IMR-90 (cell line): ENCODE measurements around the gene MTX3. TPM values are rescaled to one million over a fixed set of nuclear protein-coding genes. Genes with fewer than 3 reads are reported as not detected.

ENCODE experiments used
- ATAC-seq: fragments of 200-7000 bp; cut with Tn5 transposase; 2 replicates; pipeline ENCODE4 v1.9.1; 2020; ENCODE audit warnings: low read depth, mild to moderate bottlenecking, moderate library complexity
- BruUV-seq: library from RNA; stranded (reverse); fragments of 400-500 nt; replicated peaks from 2 replicates; lab custom pipeline; 2021; lab: Mats Ljungman, UMichigan
- CTCF ChIA-PET: fragments of 300-600 bp; formaldehyde crosslinking; extraction: SDS; loops from one replicate; lab custom pipeline; 2021; ENCODE audit warnings: antibody characterized with exemption; lab: Yijun Ruan, JAX
- POLR2A ChIA-PET: fragments of 300-600 bp; sonication (Branson Sonifier 250); formaldehyde crosslinking; loops from one replicate; lab custom pipeline; 2022; ENCODE audit warnings: antibody characterized with exemption; ENCODE audit not compliant: unreplicated experiment; lab: Charles Lee
- DNase-seq: peaks from one replicate; pipeline ENCODE4 v3.0.0; 2013
- H2AFZ ChIP-seq: replicated peaks from 2 replicates; pipeline ENCODE3; 2013; ENCODE audit warnings: low read length, mild to moderate bottlenecking; ENCODE audit not compliant: poor library complexity
- H2AK5ac ChIP-seq: 2 replicates; pipeline ENCODE4 v1.6.1; 2013; ENCODE audit warnings: low read depth, low read length, inconsistent platforms
- H2AK9ac ChIP-seq: replicated peaks from 2 replicates; pipeline ENCODE3; 2013; ENCODE audit warnings: mild to moderate bottlenecking, low read depth, low read length, moderate library complexity; ENCODE audit not compliant: poor library complexity
- H2BK120ac ChIP-seq: 2 replicates; pipeline ENCODE4 v1.6.1; 2013; ENCODE audit warnings: low read depth, low read length, inconsistent platforms
- H2BK15ac ChIP-seq: 3 replicates; pipeline ENCODE4 v1.6.1; 2013; ENCODE audit warnings: low read depth, low read length, inconsistent platforms
- H2BK20ac ChIP-seq: 2 replicates; pipeline ENCODE4 v1.6.1; 2013; ENCODE audit warnings: low read depth, mild to moderate bottlenecking, inconsistent platforms, low read length, moderate library complexity
- H2BK5ac ChIP-seq: 2 replicates; pipeline ENCODE4 v1.6.1; 2013; ENCODE audit warnings: mild to moderate bottlenecking, low read depth, low read length, inconsistent platforms; ENCODE audit not compliant: poor library complexity, severe bottlenecking
- H3K14ac ChIP-seq: replicated peaks from 2 replicates; pipeline ENCODE4 v1.6.1; 2013; ENCODE audit warnings: low read depth, low read length, inconsistent platforms
- H3K18ac ChIP-seq: 2 replicates; pipeline ENCODE4 v1.6.1; 2013; ENCODE audit warnings: low read depth, low read length, control low read depth
- H3K23ac ChIP-seq: 2 replicates; pipeline ENCODE4 v1.6.1; 2013; ENCODE audit warnings: low read depth, low read length, inconsistent platforms
- H3K27ac ChIP-seq: 2 replicates; pipeline ENCODE4 v1.5.1; 2013; ENCODE audit warnings: mild to moderate bottlenecking, control low read depth, low read length; ENCODE audit not compliant: insufficient read depth
- H3K27me3 ChIP-seq: 2 replicates; pipeline ENCODE4 v1.6.1; 2013; ENCODE audit warnings: low read length; ENCODE audit not compliant: control insufficient read depth, insufficient read depth
- H3K36me3 ChIP-seq: 2 replicates; pipeline ENCODE4 v1.6.1; 2013; ENCODE audit warnings: low read length, mixed read lengths; ENCODE audit not compliant: control insufficient read depth, insufficient read depth
- H3K4ac ChIP-seq: 2 replicates; pipeline ENCODE4 v1.6.1; 2013; ENCODE audit warnings: low read depth, low read length, inconsistent platforms
- H3K4me1 ChIP-seq: 2 replicates; pipeline ENCODE4 v1.6.1; 2013; ENCODE audit warnings: low read length, mixed read lengths; ENCODE audit not compliant: control insufficient read depth, insufficient read depth
- H3K4me2 ChIP-seq: 2 replicates; pipeline ENCODE4 v1.6.1; 2013; ENCODE audit warnings: low read depth, mild to moderate bottlenecking, control low read depth, low read length, moderate library complexity
- H3K4me3 ChIP-seq: 2 replicates; pipeline ENCODE4 v1.5.1; 2013; ENCODE audit warnings: low read depth, mild to moderate bottlenecking, control low read depth, low read length, moderate library complexity; ENCODE audit not compliant: insufficient read depth
- H3K56ac ChIP-seq: 2 replicates; pipeline ENCODE4 v1.6.1; 2013; ENCODE audit warnings: low read length, inconsistent platforms; ENCODE audit not compliant: insufficient read depth; ENCODE audit errors: extremely low read depth
- H3K79me1 ChIP-seq, 2 experiments: 2 replicates each; pipeline ENCODE4 v1.6.1; 2013; ENCODE audit warnings: low read length in 2 of 2, inconsistent platforms in 1 of 2, low read depth in 1 of 2
- H3K9ac ChIP-seq: 2 replicates; pipeline ENCODE4 v1.6.1; 2013; ENCODE audit warnings: low read depth, low read length, control low read depth
- H3K9me1 ChIP-seq: 2 replicates; pipeline ENCODE4 v1.6.1; 2013; ENCODE audit warnings: low read length, inconsistent platforms; ENCODE audit not compliant: insufficient read depth
- H3K9me3 ChIP-seq: 2 replicates; pipeline ENCODE4 v1.6.1; 2013; ENCODE audit warnings: low read length; ENCODE audit not compliant: control insufficient read depth, insufficient read depth
- H4K20me1 ChIP-seq: 2 replicates; pipeline ENCODE4 v1.6.1; 2013; ENCODE audit warnings: low read length, inconsistent platforms; ENCODE audit not compliant: insufficient read depth
- H4K5ac ChIP-seq: 2 replicates; pipeline ENCODE4 v1.6.1; 2013; ENCODE audit warnings: mild to moderate bottlenecking, low read depth, low read length, control low read depth
- H4K8ac ChIP-seq, 2 experiments: 2 replicates each; pipeline ENCODE4 v1.6.1; 2013; ENCODE audit warnings: low read depth in 2 of 2, low read length in 2 of 2, control low read depth in 1 of 2, inconsistent platforms in 1 of 2
- H4K91ac ChIP-seq: 2 replicates; pipeline ENCODE4 v1.6.1; 2013; ENCODE audit warnings: low read depth, low read length, inconsistent platforms; ENCODE audit not compliant: insufficient read depth
- BHLHE40 ChIP-seq: fragments of 150-350 bp; IDR thresholded peaks from 2 replicates; pipeline ENCODE4 v1.6.1; 2016; ENCODE audit warnings: mild to moderate bottlenecking, low read depth, low read length
- CEBPB ChIP-seq: IDR thresholded peaks from 2 replicates; pipeline ENCODE4 v1.6.1; 2012; ENCODE audit warnings: low read depth, low read length, improper control_type of control experiment
- CHD1 ChIP-seq: IDR thresholded peaks from 2 replicates; pipeline ENCODE4 v1.6.1; 2012; ENCODE audit warnings: low read depth, low read length, improper control_type of control experiment
- FOS ChIP-seq: fragments of 150-350 bp; IDR thresholded peaks from 2 replicates; pipeline ENCODE4 v1.6.1; 2016; ENCODE audit warnings: low read depth, low read length
- MAFK ChIP-seq: IDR thresholded peaks from 2 replicates; pipeline ENCODE4 v1.6.1; 2012; ENCODE audit warnings: low read depth, low read length, improper control_type of control experiment
- MAZ ChIP-seq: IDR thresholded peaks from 2 replicates; pipeline ENCODE4 v1.6.1; 2012; ENCODE audit warnings: low read depth, mild to moderate bottlenecking, low read length, improper control_type of control experiment, moderate library complexity, borderline replicate concordance
- MXI1 ChIP-seq: IDR thresholded peaks from 2 replicates; pipeline ENCODE4 v1.6.1; 2012; ENCODE audit warnings: low read depth, mild to moderate bottlenecking, low read length, moderate library complexity, borderline replicate concordance
- NFE2L2 ChIP-seq: fragments of 150-350 bp; IDR thresholded peaks from 2 replicates; pipeline ENCODE4 v1.6.1; 2016; ENCODE audit warnings: low read depth, mild to moderate bottlenecking, low read length
- POLR2A ChIP-seq: IDR thresholded peaks from 2 replicates; pipeline ENCODE4 v1.6.1; 2012; ENCODE audit warnings: mild to moderate bottlenecking, low read depth, low read length
- RAD21 ChIP-seq: IDR thresholded peaks from 2 replicates; pipeline ENCODE4 v1.6.1; 2012; ENCODE audit warnings: low read length, improper control_type of control experiment
- RCOR1 ChIP-seq: IDR thresholded peaks from 2 replicates; pipeline ENCODE4 v1.6.1; 2012; ENCODE audit warnings: mild to moderate bottlenecking, low read length, improper control_type of control experiment; ENCODE audit not compliant: insufficient replicate concordance
- SMC3 ChIP-seq: fragments of 150-350 bp; IDR thresholded peaks from 2 replicates; pipeline ENCODE4 v1.6.1; 2016; ENCODE audit warnings: low read depth, mild to moderate bottlenecking, antibody characterized with exemption, low read length, moderate library complexity
- WGBS, 2 experiments: methylation state at CpG; one replicate each; pipeline versions ENCODE4 v1.1.5 to v1.1.7; 2013; ENCODE audit warnings: missing lambda C conversion rate in 2 of 2; ENCODE audit not compliant: insufficient read length in 1 of 2; ENCODE audit errors: extremely low coverage in 2 of 2; 5-methylcytosine and 5-hydroxymethylcytosine counted together
- dilution Hi-C: fragments of 300-500 bp; cut with HindIII; formaldehyde crosslinking; loops from one replicate; pipeline ENCODE4 v1.14.3; 2018; ENCODE audit warnings: low sequenced_read_pairs; ENCODE audit not compliant: unreplicated experiment
- in situ Hi-C: fragments of 300-500 bp; cut with MboI; formaldehyde crosslinking; loops from 3 replicates; pipeline ENCODE4 v1.14.3; 2019; ENCODE audit warnings: low sequenced_read_pairs, inconsistent platforms, mixed read lengths
- intact Hi-C: fragments of 100-400 bp; cut with micrococcal nuclease; formaldehyde crosslinking; loops from 2 replicates; pipeline ENCODE4 v1.10.0; 2022
- polyA plus RNA-seq, 3 experiments: library from polyadenylated mRNA; depleted of rRNA; stranded (reverse); fragments of >200 nt; gene quantifications; 2 replicates each; pipeline ENCODE4 v1.2.3, GENCODE V29; 2012; ENCODE audit warnings: low replicate concordance in 1 of 3
- total RNA-seq: library from RNA; depleted of rRNA; stranded (reverse); fragments of >200 nt; gene quantifications from 2 replicates; pipeline ENCODE4 v1.2.3, GENCODE V29; 2012
- TF ChIP-seq, protein P1 (sequence below): fragments of 150-350 bp; IDR thresholded peaks from 2 replicates; pipeline ENCODE4 v1.6.1; 2017; ENCODE audit warnings: mild to moderate bottlenecking, antibody characterized with exemption, low read length, low read depth
- TF ChIP-seq, protein P2 (sequence below): conservative IDR thresholded peaks from 2 replicates; pipeline ENCODE4 v1.5.1; 2012; ENCODE audit warnings: mild to moderate bottlenecking, low read depth, low read length, improper control_type of control experiment

The MTX3 gene
- total and polyA plus RNA-seq, 2 of the 4 experiments (the other 2 are of a cell fraction) = 6.6 to 12.7 TPM

- Histone ChIP-seq H3K27me3 (peaks cover 13% of the 10 kb centered on the region), H3K4ac (no peak overlapping the region), H4K20me1 (no peaks in the 10 kb centered on the region), H3K9ac (no peak overlapping the region), H3K18ac (no peak overlapping the region), H2BK5ac (no peak overlapping the region), H3K9me1 (no peaks in the 10 kb centered on the region), H4K91ac (no peak overlapping the region), H2AK5ac (no peak overlapping the region), H2BK120ac (no peak overlapping the region), H3K23ac (no peak overlapping the region), H2BK20ac (no peak overlapping the region), H3K36me3 (no peaks in the 10 kb centered on the region), H3K4me3 (no peak overlapping the region), H3K4me2 (no peak overlapping the region), H3K14ac (no peak overlapping the region), H2AFZ (peak overlapping the region; percentile 3), H3K4me1 (no peaks in the 10 kb centered on the region), H3K9me3 (no peaks in the 10 kb centered on the region), H4K5ac (no peak overlapping the region), H3K27ac (no peak overlapping the region), H4K8ac (no peak overlapping the region), H3K56ac (no peak overlapping the region), H2AK9ac (no peak overlapping the region), H3K79me1 (no peaks in the 10 kb centered on the region), H2BK15ac (no peak overlapping the region)
- DNase-seq = no peak
- BruUV-seq = no TSS peak
- 25% methylated on average over 2 of the region's 10 CpGs; no CpG with 5 or more reads in 1 of the 2 experiments for WGBS, 2 experiments
- ChIA-PET POLR2A (no interaction called here), CTCF (no interaction called here)
- dilution Hi-C loops (no loop called here), intact Hi-C loops (loop anchor here (1.0 kb wide), 1 partner anchor 22 kb away; no protein-coding TSS in a partner anchor), in situ Hi-C loops (no loop called here)
- no peak for ATAC-seq
- TF ChIP-seq SMC3 = no peak
- no peak for TF ChIP-seq CEBPB
- TF ChIP-seq RCOR1 = no peak
- TF ChIP-seq, protein P1, sequence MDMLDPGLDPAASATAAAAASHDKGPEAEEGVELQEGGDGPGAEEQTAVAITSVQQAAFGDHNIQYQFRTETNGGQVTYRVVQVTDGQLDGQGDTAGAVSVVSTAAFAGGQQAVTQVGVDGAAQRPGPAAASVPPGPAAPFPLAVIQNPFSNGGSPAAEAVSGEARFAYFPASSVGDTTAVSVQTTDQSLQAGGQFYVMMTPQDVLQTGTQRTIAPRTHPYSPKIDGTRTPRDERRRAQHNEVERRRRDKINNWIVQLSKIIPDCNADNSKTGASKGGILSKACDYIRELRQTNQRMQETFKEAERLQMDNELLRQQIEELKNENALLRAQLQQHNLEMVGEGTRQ = no peak
- no peak for TF ChIP-seq MAFK
- no peak for TF ChIP-seq POLR2A
- TF ChIP-seq, protein P2, sequence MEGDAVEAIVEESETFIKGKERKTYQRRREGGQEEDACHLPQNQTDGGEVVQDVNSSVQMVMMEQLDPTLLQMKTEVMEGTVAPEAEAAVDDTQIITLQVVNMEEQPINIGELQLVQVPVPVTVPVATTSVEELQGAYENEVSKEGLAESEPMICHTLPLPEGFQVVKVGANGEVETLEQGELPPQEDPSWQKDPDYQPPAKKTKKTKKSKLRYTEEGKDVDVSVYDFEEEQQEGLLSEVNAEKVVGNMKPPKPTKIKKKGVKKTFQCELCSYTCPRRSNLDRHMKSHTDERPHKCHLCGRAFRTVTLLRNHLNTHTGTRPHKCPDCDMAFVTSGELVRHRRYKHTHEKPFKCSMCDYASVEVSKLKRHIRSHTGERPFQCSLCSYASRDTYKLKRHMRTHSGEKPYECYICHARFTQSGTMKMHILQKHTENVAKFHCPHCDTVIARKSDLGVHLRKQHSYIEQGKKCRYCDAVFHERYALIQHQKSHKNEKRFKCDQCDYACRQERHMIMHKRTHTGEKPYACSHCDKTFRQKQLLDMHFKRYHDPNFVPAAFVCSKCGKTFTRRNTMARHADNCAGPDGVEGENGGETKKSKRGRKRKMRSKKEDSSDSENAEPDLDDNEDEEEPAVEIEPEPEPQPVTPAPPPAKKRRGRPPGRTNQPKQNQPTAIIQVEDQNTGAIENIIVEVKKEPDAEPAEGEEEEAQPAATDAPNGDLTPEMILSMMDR = no peak
- TF ChIP-seq MXI1 = no peak
- no peak for TF ChIP-seq MAZ
- no peak for TF ChIP-seq CHD1
- TF ChIP-seq NFE2L2 = no peak
- TF ChIP-seq RAD21 = no peak
- no peak for TF ChIP-seq FOS
- no peak for TF ChIP-seq BHLHE40
Measured at GRCh38 chr5:79932510-79933504, 58.3 kb downstream of the MTX3 start.
